ENCODE data around the gene PSG6.
"Not testable (repeated sequence)": the region's sequence is repeated elsewhere in the genome, so short reads cannot be mapped to it uniquely, and the experiment has no call there.

- TF ChIP-seq CTCF (conservative IDR thresholded peaks at IDR 0.05 in 1 of 2, IDR thresholded peaks at IDR 0.05 in 1 of 2; ENCODE audit: extremely low read depth in 1 of 2, insufficient read depth in 1 of 2, low read depth in 1 of 2, low read length in 2 of 2); EZH2 (IDR thresholded peaks at IDR 0.05; ENCODE audit: borderline replicate concordance, low read length): not testable (repeated sequence)
Observed at GRCh38 chr19:42912941-42913340, 4.8 kb downstream of the PSG6 start.

Data from mammary epithelial cell (primary cell).